HUES48 (cell line): ENCODE measurements around the gene ARNT2.

Experiments used
- H3K27ac ChIP-seq: one replicate; pipeline ENCODE4 v1.7.0; 2013; ENCODE audit warnings: low read depth, low read length, inconsistent platforms
- H3K27me3 ChIP-seq: 2 replicates; pipeline ENCODE4 v1.6.1; 2013; ENCODE audit warnings: mild to moderate bottlenecking, low read length; ENCODE audit not compliant: control insufficient read depth, insufficient read depth
- H3K36me3 ChIP-seq: 2 replicates; pipeline ENCODE4 v1.6.1; 2013; ENCODE audit warnings: low read length; ENCODE audit not compliant: control insufficient read depth, insufficient read depth
- H3K4me1 ChIP-seq: 2 replicates; pipeline ENCODE4 v1.6.1; 2013; ENCODE audit warnings: mild to moderate bottlenecking, low read length; ENCODE audit not compliant: control insufficient read depth, insufficient read depth
- H3K4me3 ChIP-seq: 2 replicates; pipeline ENCODE4 v1.5.1; 2013; ENCODE audit warnings: mild to moderate bottlenecking, low read depth, low read length
- H3K9ac ChIP-seq: 2 replicates; pipeline ENCODE4 v1.6.1; 2013; ENCODE audit warnings: mild to moderate bottlenecking, low read depth, low read length, moderate library complexity
- H3K9me3 ChIP-seq: 2 replicates; pipeline ENCODE4 v1.6.1; 2013; ENCODE audit warnings: low read length; ENCODE audit not compliant: control insufficient read depth, insufficient read depth

Gene ARNT2

DNA sequence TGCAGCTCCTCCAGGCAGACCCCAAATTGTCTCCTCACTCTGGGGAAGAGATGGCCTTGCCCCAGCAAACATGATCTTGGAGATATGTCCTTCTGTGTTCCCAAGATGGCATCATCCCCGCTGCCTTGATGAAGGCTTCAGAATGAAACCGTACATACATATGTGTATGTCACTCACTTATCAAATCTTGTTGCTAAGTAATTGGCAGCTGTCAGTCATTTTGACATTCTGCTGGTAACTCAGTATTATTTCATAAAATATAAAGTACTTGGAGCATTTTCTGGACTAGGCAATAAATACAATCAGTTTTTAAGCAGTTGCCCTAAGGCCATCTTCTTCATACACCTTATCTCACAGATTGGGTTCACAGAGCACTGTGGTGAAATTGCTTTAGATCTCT, 62.4 kb downstream of the ARNT2 start:
- H3K36me3 ChIP-seq = peaks cover 11% of the 10 kb centered on the region; the same call in 1 of the 2 replicates
- H3K9me3 ChIP-seq = no peaks in the 10 kb centered on the region
- peaks cover 2% of the 10 kb centered on the region for H3K4me1 ChIP-seq
- H3K9ac ChIP-seq = no peak overlapping the region
- no peak overlapping the region for H3K27ac ChIP-seq
- H3K27me3 ChIP-seq = no peaks in the 10 kb centered on the region
- H3K4me3 ChIP-seq = no peak overlapping the region

GRCh38 chr15:80467311-80467714, 63.1 kb downstream of the ARNT2 start:
- Histone ChIP-seq H3K9me3 (no peaks in the 10 kb centered on the region), H3K36me3 (peaks cover 11% of the 10 kb centered on the region; the same call in 1 of the 2 replicates), H3K4me3 (no peak overlapping the region)

DNA sequence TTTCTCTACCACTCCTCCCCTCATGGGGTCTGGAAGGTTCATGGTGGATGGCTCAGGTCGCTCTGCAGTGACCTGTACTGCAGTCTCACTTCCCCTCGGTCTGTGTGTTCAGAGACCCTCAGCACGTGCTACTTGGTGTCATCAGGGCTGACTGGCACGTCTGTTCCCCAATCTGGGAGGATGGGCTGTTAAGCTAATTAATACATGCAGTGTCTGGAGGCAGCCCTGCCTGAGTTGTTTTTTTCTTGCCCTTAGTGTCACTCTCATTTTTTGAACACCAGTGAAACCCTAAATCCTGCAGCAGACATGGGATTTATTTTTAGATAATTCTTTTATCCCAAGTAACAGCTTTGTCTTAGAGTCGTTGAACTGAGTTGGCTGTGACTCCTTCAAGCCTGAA, 64.6 kb downstream of the ARNT2 start:
- Histone ChIP-seq H3K4me3 (no peak overlapping the region), H3K9ac (no peak overlapping the region), H3K27me3 (no peaks in the 10 kb centered on the region), H3K36me3 (peaks cover 11% of the 10 kb centered on the region; the same call in 1 of the 2 replicates), H3K9me3 (no peaks in the 10 kb centered on the region), H3K4me1 (peaks cover 24% of the 10 kb centered on the region), H3K27ac (no peak overlapping the region)

More at GRCh38 chr15:80467311-80467714, 63.1 kb downstream of the ARNT2 start:
- Histone ChIP-seq H3K4me1 (peaks cover 10% of the 10 kb centered on the region), H3K27ac (no peak overlapping the region), H3K27me3 (no peaks in the 10 kb centered on the region), H3K9ac (no peak overlapping the region)

GRCh38 chr15:80471881-80472280, 67.7 kb downstream of the ARNT2 start:
- Histone ChIP-seq H3K27ac (peak overlapping the region; percentile 29), H3K27me3 (no peaks in the 10 kb centered on the region), H3K9me3 (peaks cover 7% of the 10 kb centered on the region), H3K4me1 (peaks cover 30% of the 10 kb centered on the region), H3K4me3 (no peak overlapping the region), H3K36me3 (peaks cover 11% of the 10 kb centered on the region; the same call in 1 of the 2 replicates), H3K9ac (no peak overlapping the region)

- peak overlapping the region; percentile 76 for H3K27ac ChIP-seq
- H3K4me1 ChIP-seq = peaks cover 30% of the 10 kb centered on the region
- no peaks in the 10 kb centered on the region for H3K27me3 ChIP-seq
- H3K36me3 ChIP-seq = peaks cover 11% of the 10 kb centered on the region; the same call in 1 of the 2 replicates
- no peak overlapping the region for H3K4me3 ChIP-seq
- no peak overlapping the region for H3K9ac ChIP-seq
- peaks cover 7% of the 10 kb centered on the region for H3K9me3 ChIP-seq
These were observed 69.4 kb downstream of the ARNT2 start for GRCh38 chr15:80473286-80474223.

DNA sequence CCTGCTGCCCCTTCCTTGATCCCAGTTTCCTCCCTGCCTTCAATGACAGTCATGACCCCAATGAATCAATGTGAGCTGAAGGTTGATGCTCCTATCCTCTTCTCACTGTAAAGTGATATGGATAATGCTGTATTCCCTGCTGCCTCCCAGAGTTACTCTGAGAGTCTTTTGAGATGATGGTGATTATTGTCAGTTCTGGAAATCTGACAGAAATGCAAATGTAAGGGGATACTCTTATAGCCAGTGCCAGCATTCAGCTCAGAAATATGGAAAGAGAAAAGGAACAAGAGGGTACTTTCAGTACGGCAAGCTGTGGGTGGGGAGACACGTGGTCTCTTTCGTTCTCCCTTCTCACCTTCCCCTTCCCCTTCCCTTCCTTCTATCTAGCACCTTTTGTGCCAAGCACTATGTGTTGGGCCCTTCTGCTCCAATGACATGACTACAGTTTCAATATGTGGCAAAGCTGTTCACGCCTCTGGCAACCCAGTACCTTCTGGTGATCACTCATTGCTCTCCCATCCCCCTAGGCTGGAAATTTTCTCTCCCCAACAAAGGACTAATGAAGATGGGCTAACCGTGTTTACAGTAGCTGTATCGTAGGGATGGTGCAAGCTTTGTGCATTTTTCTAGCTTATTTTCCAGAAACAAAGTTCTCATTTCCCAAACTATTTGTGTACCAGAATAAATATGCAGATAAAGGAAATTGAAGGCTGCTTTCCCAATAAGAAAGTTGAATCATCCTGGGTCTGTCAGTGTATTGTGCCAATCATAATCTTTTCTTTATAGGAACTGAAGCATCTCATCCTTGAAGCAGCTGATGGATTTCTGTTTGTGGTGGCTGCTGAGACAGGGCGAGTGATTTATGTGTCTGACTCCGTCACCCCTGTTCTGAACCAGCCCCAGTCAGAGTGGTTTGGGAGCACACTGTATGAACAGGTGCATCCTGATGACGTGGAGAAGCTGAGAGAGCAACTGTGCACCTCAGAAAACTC, 70.3 kb downstream of the ARNT2 start:
- Histone ChIP-seq H3K4me3 (no peak overlapping the region), H3K27me3 (no peaks in the 10 kb centered on the region), H3K4me1 (peaks cover 30% of the 10 kb centered on the region), H3K36me3 (peaks cover 11% of the 10 kb centered on the region; the same call in 1 of the 2 replicates), H3K9ac (no peak overlapping the region), H3K27ac (peak overlapping the region; percentile 76), H3K9me3 (peaks cover 7% of the 10 kb centered on the region)

GRCh38 chr15:80475572-80475971, 71.4 kb downstream of the ARNT2 start:
- no peak overlapping the region for H3K27ac ChIP-seq
- H3K9ac ChIP-seq = no peak overlapping the region
- peaks cover 6% of the 10 kb centered on the region; the same call in 1 of the 2 replicates for H3K36me3 ChIP-seq
- H3K9me3 ChIP-seq = peaks cover 7% of the 10 kb centered on the region
- peaks cover 40% of the 10 kb centered on the region for H3K4me1 ChIP-seq
- H3K27me3 ChIP-seq = no peaks in the 10 kb centered on the region
- no peak overlapping the region for H3K4me3 ChIP-seq

GRCh38 chr15:80476036-80476435, 71.9 kb downstream of the ARNT2 start:
- H3K4me3 ChIP-seq = no peak overlapping the region

GRCh38 chr15:80478075-80478474, 73.9 kb downstream of the ARNT2 start:
- Histone ChIP-seq H3K27ac (no peak overlapping the region), H3K4me1 (peaks cover 30% of the 10 kb centered on the region), H3K9ac (no peak overlapping the region), H3K4me3 (no peak overlapping the region), H3K9me3 (peaks cover 7% of the 10 kb centered on the region), H3K27me3 (no peaks in the 10 kb centered on the region), H3K36me3 (no peaks in the 10 kb centered on the region; the same call in 1 of the 2 replicates)

More at GRCh38 chr15:80476036-80476435, 71.9 kb downstream of the ARNT2 start:
- Histone ChIP-seq H3K27ac (no peak overlapping the region), H3K4me1 (peaks cover 45% of the 10 kb centered on the region), H3K27me3 (no peaks in the 10 kb centered on the region), H3K36me3 (peaks cover 1% of the 10 kb centered on the region; the same call in 1 of the 2 replicates), H3K9ac (no peak overlapping the region), H3K9me3 (peaks cover 7% of the 10 kb centered on the region)

GRCh38 chr15:80479191-80479590, 75.0 kb downstream of the ARNT2 start:
- no peaks in the 10 kb centered on the region; the same call in 1 of the 2 replicates for H3K36me3 ChIP-seq
- H3K4me3 ChIP-seq = no peak overlapping the region
- H3K9ac ChIP-seq = no peak overlapping the region
- peaks cover 18% of the 10 kb centered on the region for H3K4me1 ChIP-seq
- H3K9me3 ChIP-seq = peaks cover 7% of the 10 kb centered on the region
- no peak overlapping the region for H3K27ac ChIP-seq
- H3K27me3 ChIP-seq = no peaks in the 10 kb centered on the region
